ENCODE measurements around the gene TRPM3. TPM values are rescaled to one million over a fixed set of nuclear protein-coding genes. Genes with fewer than 3 reads are reported as not detected.
"Not testable (repeated sequence)": the region's sequence is repeated elsewhere in the genome, so short reads cannot be mapped to it uniquely, and the experiment has no call there.

TRPM3 gene
- total and polyA plus RNA-seq, 2 donors: 0.14 to 4.6 TPM

DNA sequence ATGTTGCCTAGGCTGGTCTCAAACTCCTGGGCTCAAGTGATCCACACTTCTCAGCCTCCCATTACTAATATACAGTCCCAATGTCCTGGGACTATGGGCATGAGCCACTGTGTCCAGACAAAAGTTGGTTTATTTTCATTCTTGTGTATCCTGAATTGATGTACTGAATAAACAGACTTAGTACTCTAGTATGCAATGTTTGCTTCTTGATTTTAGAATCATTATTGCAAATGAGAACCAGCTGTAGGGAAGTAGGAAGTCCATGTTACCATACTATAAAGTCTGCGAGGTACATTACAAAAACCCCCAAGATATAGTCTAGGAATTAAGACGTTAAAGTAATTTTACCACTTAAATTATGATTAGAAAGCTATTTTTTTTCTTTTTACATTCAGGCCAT is 372.4 kb downstream of the TRPM3 start:
- DNase-seq (ENCODE audit: low read depth in 6 of 9, low spot score in 9 of 9): no peak
- Histone ChIP-seq H3K36me3 (ENCODE audit: control insufficient read depth in 2 of 2, insufficient read depth in 2 of 2, low read length in 1 of 2) (no peaks in the 10 kb centered on the region), H3K4me3 (ENCODE audit: low read length in 2 of 2) (no peak overlapping the region), H3K4me1 (ENCODE audit: control insufficient read depth in 2 of 2, insufficient read depth in 2 of 2, low read length in 2 of 2) (no peaks in the 10 kb centered on the region), H3K27me3 (ENCODE audit: control insufficient read depth in 2 of 2, insufficient read depth in 1 of 2, low read length in 1 of 2) (no peaks in the 10 kb centered on the region), H3K27ac (ENCODE audit: low read depth in 1 of 2, low read length in 1 of 2) (no peak overlapping the region), H3K9me3 (ENCODE audit: control insufficient read depth in 2 of 2, insufficient read depth in 1 of 2, low read length in 1 of 2) (no peaks in the 10 kb centered on the region)
- 97% methylated on average over 2 of the region's 2 CpGs for WGBS

DNA sequence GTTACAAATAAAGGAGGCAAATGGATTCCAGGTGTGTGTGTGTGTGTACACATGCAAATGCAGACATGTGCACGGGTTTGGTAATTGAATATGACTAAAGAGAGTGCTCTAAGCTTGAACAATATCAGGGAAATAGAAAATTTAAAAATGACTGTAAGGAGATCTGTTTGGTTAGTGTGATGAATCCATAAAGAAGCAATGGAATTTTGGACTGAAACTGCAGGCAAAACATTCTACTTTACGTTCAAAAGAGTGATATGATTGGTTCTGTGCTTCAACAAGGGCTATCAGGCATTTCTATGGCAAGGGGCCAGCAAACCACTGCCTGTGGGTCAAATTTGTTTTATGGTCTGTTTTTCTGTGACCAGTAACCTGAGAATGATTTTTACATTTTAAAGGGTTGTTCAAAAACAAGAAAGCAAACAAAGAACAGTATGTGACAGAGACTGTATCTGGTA is 374.1 kb downstream of the TRPM3 start:
- Histone ChIP-seq H3K27ac (ENCODE audit: low read depth in 1 of 2, low read length in 1 of 2) (no peak overlapping the region), H3K9me3 (ENCODE audit: control insufficient read depth in 2 of 2, insufficient read depth in 1 of 2, low read length in 1 of 2) (no peaks in the 10 kb centered on the region), H3K4me1 (ENCODE audit: control insufficient read depth in 2 of 2, insufficient read depth in 2 of 2, low read length in 2 of 2) (no peaks in the 10 kb centered on the region), H3K4me3 (ENCODE audit: low read length in 2 of 2) (no peak overlapping the region), H3K27me3 (ENCODE audit: control insufficient read depth in 2 of 2, insufficient read depth in 1 of 2, low read length in 1 of 2) (no peaks in the 10 kb centered on the region), H3K36me3 (ENCODE audit: control insufficient read depth in 2 of 2, insufficient read depth in 2 of 2, low read length in 1 of 2) (no peaks in the 10 kb centered on the region)
- no peak for DNase-seq (ENCODE audit: low read depth in 6 of 9, low spot score in 9 of 9)
- WGBS: 78% methylated on average over 2 of the region's 2 CpGs

DNA sequence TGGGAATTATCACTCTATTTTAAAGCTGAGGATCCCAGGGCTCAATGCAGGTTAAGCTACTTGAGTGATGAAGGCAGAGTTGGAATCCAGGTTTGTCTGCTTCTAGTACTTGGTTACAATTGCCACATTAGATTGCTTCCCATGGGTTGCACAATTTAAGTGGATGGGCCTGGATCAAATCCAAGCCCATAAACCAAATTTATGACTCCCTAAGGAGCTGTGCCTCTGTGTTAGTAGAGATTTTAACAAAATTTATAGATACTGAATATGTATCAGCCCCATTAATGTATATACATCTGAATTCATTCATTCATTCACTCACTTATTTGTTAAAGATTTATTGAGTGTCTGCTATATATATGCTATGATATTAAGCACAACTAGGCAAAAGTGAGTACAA is 374.7 kb downstream of the TRPM3 start:
- Histone ChIP-seq H3K4me3 (ENCODE audit: low read length in 2 of 2) (no peak overlapping the region), H3K36me3 (ENCODE audit: control insufficient read depth in 2 of 2, insufficient read depth in 2 of 2, low read length in 1 of 2) (no peaks in the 10 kb centered on the region), H3K4me1 (ENCODE audit: control insufficient read depth in 2 of 2, insufficient read depth in 2 of 2, low read length in 2 of 2) (no peaks in the 10 kb centered on the region), H3K27ac (ENCODE audit: low read depth in 1 of 2, low read length in 1 of 2) (no peak overlapping the region), H3K27me3 (ENCODE audit: control insufficient read depth in 2 of 2, insufficient read depth in 1 of 2, low read length in 1 of 2) (no peaks in the 10 kb centered on the region), H3K9me3 (ENCODE audit: control insufficient read depth in 2 of 2, insufficient read depth in 1 of 2, low read length in 1 of 2) (no peaks in the 10 kb centered on the region)
- DNase-seq (ENCODE audit: low read depth in 6 of 9, low spot score in 9 of 9): no peak

DNA sequence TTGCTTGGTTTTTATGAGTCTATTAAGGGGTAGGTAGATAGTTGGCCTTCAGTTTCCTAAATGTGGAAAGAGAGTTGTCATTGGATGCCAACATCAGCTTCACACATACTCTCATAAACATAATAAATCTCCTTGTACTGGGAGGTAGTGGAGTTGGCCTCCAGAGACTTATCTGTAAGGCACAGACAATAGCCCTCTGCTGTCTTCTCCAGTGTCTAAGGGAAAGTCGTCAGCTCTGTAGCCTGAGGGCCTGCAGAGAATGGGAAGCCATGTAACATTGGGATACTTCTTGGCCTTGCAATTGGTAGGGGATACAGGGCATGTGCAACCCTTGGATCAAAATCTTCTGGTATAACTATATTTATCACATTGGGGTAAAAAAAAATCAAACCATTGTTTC is 375.1 kb downstream of the TRPM3 start:
- Histone ChIP-seq H3K27ac (ENCODE audit: low read depth in 1 of 2, low read length in 1 of 2) (no peak overlapping the region), H3K4me1 (ENCODE audit: control insufficient read depth in 2 of 2, insufficient read depth in 2 of 2, low read length in 2 of 2) (no peaks in the 10 kb centered on the region), H3K27me3 (ENCODE audit: control insufficient read depth in 2 of 2, insufficient read depth in 1 of 2, low read length in 1 of 2) (no peaks in the 10 kb centered on the region), H3K9me3 (ENCODE audit: control insufficient read depth in 2 of 2, insufficient read depth in 1 of 2, low read length in 1 of 2) (no peaks in the 10 kb centered on the region), H3K36me3 (ENCODE audit: control insufficient read depth in 2 of 2, insufficient read depth in 2 of 2, low read length in 1 of 2) (no peaks in the 10 kb centered on the region), H3K4me3 (ENCODE audit: low read length in 2 of 2) (no peak overlapping the region)
- WGBS: 93% methylated on average over 1 of the region's 1 CpG
- DNase-seq (ENCODE audit: low read depth in 6 of 9, low spot score in 9 of 9): no peak

DNA sequence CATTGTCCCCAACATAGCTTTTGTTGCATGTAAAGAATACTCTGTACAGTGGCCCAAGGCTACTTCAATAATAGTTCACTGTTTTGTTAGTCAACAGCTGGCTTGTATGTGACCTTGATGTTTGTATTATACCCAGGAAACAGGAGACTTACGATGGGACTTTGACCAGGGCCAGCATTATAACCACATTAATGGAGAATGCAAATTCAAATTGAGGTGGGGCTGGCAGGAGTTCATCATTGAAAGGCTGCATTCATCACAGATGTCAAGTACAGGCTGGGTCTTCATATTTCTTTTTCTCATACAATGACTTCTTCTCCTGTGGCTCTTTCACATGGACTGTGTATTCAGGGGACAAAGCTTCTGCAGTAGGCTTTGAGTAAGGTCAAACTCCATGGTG is 396.6 kb downstream of the TRPM3 start:
- not testable (repeated sequence) for H3K4me3 ChIP-seq (ENCODE audit: low read length in 2 of 2); H3K27me3 ChIP-seq (ENCODE audit: control insufficient read depth in 2 of 2, insufficient read depth in 1 of 2, low read length in 1 of 2); H3K36me3 ChIP-seq (ENCODE audit: control insufficient read depth in 2 of 2, insufficient read depth in 2 of 2, low read length in 1 of 2); H3K9me3 ChIP-seq (ENCODE audit: control insufficient read depth in 2 of 2, insufficient read depth in 1 of 2, low read length in 1 of 2); DNase-seq (ENCODE audit: low read depth in 6 of 9, low spot score in 9 of 9); H3K27ac ChIP-seq (ENCODE audit: low read depth in 1 of 2, low read length in 1 of 2); H3K4me1 ChIP-seq (ENCODE audit: control insufficient read depth in 2 of 2, insufficient read depth in 2 of 2, low read length in 2 of 2)
- WGBS: no CpG with 5 or more reads among the region's 1 CpG

DNA sequence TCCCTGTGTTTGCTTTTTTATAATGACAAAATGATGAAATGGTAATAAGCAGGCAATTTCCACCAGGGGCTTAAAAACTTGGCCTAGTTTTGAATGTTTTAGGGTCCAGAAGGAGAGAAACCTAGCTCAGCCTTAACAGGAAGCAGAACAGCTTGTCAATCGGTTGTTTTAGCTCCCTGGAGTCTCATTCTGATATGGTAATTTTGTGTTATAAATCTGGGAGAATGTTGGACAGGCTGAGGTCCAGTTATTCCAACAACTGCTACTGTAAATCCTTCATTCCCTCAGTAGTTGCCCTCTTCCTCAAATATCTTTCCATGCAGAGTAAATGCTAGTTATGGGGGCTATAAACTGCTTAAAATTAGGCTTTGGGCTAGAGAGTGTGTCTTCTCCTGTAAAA is 397.4 kb downstream of the TRPM3 start:
- H3K36me3 ChIP-seq (ENCODE audit: control insufficient read depth in 2 of 2, insufficient read depth in 2 of 2, low read length in 1 of 2); H3K27me3 ChIP-seq (ENCODE audit: control insufficient read depth in 2 of 2, insufficient read depth in 1 of 2, low read length in 1 of 2); H3K4me3 ChIP-seq (ENCODE audit: low read length in 2 of 2); H3K4me1 ChIP-seq (ENCODE audit: control insufficient read depth in 2 of 2, insufficient read depth in 2 of 2, low read length in 2 of 2); H3K9me3 ChIP-seq (ENCODE audit: control insufficient read depth in 2 of 2, insufficient read depth in 1 of 2, low read length in 1 of 2); DNase-seq (ENCODE audit: low read depth in 6 of 9, low spot score in 9 of 9); H3K27ac ChIP-seq (ENCODE audit: low read depth in 1 of 2, low read length in 1 of 2): not testable (repeated sequence)
- WGBS: no CpG with 5 or more reads among the region's 1 CpG

DNA sequence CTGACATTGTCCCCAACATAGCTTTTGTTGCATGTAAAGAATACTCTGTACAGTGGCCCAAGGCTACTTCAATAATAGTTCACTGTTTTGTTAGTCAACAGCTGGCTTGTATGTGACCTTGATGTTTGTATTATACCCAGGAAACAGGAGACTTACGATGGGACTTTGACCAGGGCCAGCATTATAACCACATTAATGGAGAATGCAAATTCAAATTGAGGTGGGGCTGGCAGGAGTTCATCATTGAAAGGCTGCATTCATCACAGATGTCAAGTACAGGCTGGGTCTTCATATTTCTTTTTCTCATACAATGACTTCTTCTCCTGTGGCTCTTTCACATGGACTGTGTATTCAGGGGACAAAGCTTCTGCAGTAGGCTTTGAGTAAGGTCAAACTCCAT is 414.6 kb downstream of the TRPM3 start:
- not testable (repeated sequence) for H3K4me1 ChIP-seq (ENCODE audit: control insufficient read depth in 2 of 2, insufficient read depth in 2 of 2, low read length in 2 of 2); H3K36me3 ChIP-seq (ENCODE audit: control insufficient read depth in 2 of 2, insufficient read depth in 2 of 2, low read length in 1 of 2); H3K4me3 ChIP-seq (ENCODE audit: low read length in 2 of 2); H3K9me3 ChIP-seq (ENCODE audit: control insufficient read depth in 2 of 2, insufficient read depth in 1 of 2, low read length in 1 of 2); H3K27ac ChIP-seq (ENCODE audit: low read depth in 1 of 2, low read length in 1 of 2); DNase-seq (ENCODE audit: low read depth in 6 of 9, low spot score in 9 of 9); H3K27me3 ChIP-seq (ENCODE audit: control insufficient read depth in 2 of 2, insufficient read depth in 1 of 2, low read length in 1 of 2)
- WGBS: no CpG with 5 or more reads among the region's 1 CpG

DNA sequence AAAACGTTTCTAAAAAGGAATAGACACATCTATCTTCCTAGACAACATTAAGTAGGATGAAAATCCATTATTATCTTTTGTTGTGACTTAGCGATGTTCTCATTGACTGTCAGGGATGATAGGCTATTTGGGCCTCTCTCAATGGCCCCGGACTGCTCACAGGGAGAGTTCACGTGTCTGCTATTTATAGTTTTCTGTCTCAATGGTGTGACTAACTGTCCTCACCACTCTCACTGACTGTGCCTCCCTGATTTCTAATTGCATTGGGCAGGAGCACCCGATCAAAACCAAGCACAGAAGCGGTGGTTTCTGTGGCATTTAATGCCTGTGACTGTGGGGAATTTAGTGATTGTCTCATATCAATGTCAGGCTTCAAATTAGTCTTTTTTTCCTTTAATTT is 420.3 kb downstream of the TRPM3 start:
- Histone ChIP-seq H3K27ac (ENCODE audit: low read depth in 1 of 2, low read length in 1 of 2) (no peak overlapping the region), H3K4me3 (ENCODE audit: low read length in 2 of 2) (no peak overlapping the region), H3K9me3 (ENCODE audit: control insufficient read depth in 2 of 2, insufficient read depth in 1 of 2, low read length in 1 of 2) (no peaks in the 10 kb centered on the region), H3K27me3 (ENCODE audit: control insufficient read depth in 2 of 2, insufficient read depth in 1 of 2, low read length in 1 of 2) (no peaks in the 10 kb centered on the region), H3K36me3 (ENCODE audit: control insufficient read depth in 2 of 2, insufficient read depth in 2 of 2, low read length in 1 of 2) (no peaks in the 10 kb centered on the region), H3K4me1 (ENCODE audit: control insufficient read depth in 2 of 2, insufficient read depth in 2 of 2, low read length in 2 of 2) (no peaks in the 10 kb centered on the region)
- 90% methylated on average over 6 of the region's 6 CpGs for WGBS
- DNase-seq (ENCODE audit: low read depth in 6 of 9, low spot score in 9 of 9): no peak

DNA sequence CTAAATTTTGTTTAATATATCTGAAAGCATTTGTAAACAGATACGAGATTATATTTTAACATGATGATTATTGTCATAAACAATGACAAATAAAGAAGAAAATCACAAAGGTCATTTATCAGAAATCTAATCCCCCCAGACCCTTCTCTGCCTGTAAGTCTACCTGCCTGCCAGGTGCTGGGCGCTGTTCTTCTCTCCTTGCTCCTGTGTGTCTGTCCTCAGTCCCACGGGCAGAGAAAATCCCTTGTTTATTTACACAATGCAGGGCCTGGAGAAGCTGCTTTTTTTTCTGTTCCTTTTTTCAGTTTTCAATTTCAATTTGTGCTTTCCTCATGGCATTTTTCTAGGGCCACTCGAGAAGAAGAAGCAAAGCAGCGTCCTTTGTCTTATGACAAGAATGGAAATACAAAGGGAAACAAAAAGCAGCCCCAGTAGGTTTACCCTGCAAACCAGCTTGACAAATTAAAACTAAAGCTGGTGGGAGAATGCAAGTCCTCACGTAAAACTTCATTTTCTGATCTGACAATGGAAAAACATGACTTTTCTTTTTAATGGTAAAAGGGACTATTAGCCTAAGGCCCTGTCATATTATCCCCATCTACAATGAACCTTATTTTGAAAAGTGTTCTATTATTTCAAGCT is 424.6 kb downstream of the TRPM3 start:
- H3K9me3 ChIP-seq (ENCODE audit: control insufficient read depth in 2 of 2, insufficient read depth in 1 of 2, low read length in 1 of 2): no peaks in the 10 kb centered on the region
- no peak overlapping the region for H3K4me3 ChIP-seq (ENCODE audit: low read length in 2 of 2)
- H3K4me1 ChIP-seq (ENCODE audit: control insufficient read depth in 2 of 2, insufficient read depth in 2 of 2, low read length in 2 of 2): no peaks in the 10 kb centered on the region
- H3K36me3 ChIP-seq (ENCODE audit: control insufficient read depth in 2 of 2, insufficient read depth in 2 of 2, low read length in 1 of 2): no peaks in the 10 kb centered on the region
- no peaks in the 10 kb centered on the region for H3K27me3 ChIP-seq (ENCODE audit: control insufficient read depth in 2 of 2, insufficient read depth in 1 of 2, low read length in 1 of 2)
- WGBS: 80% methylated on average over 6 of the region's 6 CpGs
- H3K27ac ChIP-seq (ENCODE audit: low read depth in 1 of 2, low read length in 1 of 2): no peak overlapping the region
- no peak for DNase-seq (ENCODE audit: low read depth in 6 of 9, low spot score in 9 of 9)

DNA sequence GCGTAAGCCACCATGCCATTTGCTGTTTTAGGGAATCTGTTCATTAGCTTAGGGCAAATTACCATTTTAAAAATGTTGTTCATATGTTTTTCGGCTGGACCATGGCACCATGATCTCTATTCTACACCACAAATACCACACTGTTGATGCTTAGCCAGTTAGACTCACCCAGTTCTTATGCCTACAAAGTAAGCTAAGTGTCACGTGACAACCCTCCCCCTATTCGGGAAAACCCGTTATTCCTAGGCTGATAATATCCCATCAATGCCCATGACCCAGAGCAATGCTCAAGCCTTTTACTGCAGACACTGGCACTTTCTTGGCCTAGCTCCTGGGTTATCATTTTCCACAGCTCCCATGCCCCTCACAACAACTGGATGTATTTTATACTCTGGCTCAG is 426.7 kb downstream of the TRPM3 start:
- Histone ChIP-seq H3K27ac (ENCODE audit: low read depth in 1 of 2, low read length in 1 of 2) (no peak overlapping the region), H3K4me1 (ENCODE audit: control insufficient read depth in 2 of 2, insufficient read depth in 2 of 2, low read length in 2 of 2) (no peaks in the 10 kb centered on the region), H3K27me3 (ENCODE audit: control insufficient read depth in 2 of 2, insufficient read depth in 1 of 2, low read length in 1 of 2) (no peaks in the 10 kb centered on the region), H3K9me3 (ENCODE audit: control insufficient read depth in 2 of 2, insufficient read depth in 1 of 2, low read length in 1 of 2) (no peaks in the 10 kb centered on the region), H3K4me3 (ENCODE audit: low read length in 2 of 2) (no peak overlapping the region), H3K36me3 (ENCODE audit: control insufficient read depth in 2 of 2, insufficient read depth in 2 of 2, low read length in 1 of 2) (no peaks in the 10 kb centered on the region)
- WGBS: 86% methylated on average over 5 of the region's 5 CpGs
- DNase-seq (ENCODE audit: low read depth in 6 of 9, low spot score in 9 of 9): no peak
